ENCODE results near the gene TMEM266.

Gene TMEM266

DNA sequence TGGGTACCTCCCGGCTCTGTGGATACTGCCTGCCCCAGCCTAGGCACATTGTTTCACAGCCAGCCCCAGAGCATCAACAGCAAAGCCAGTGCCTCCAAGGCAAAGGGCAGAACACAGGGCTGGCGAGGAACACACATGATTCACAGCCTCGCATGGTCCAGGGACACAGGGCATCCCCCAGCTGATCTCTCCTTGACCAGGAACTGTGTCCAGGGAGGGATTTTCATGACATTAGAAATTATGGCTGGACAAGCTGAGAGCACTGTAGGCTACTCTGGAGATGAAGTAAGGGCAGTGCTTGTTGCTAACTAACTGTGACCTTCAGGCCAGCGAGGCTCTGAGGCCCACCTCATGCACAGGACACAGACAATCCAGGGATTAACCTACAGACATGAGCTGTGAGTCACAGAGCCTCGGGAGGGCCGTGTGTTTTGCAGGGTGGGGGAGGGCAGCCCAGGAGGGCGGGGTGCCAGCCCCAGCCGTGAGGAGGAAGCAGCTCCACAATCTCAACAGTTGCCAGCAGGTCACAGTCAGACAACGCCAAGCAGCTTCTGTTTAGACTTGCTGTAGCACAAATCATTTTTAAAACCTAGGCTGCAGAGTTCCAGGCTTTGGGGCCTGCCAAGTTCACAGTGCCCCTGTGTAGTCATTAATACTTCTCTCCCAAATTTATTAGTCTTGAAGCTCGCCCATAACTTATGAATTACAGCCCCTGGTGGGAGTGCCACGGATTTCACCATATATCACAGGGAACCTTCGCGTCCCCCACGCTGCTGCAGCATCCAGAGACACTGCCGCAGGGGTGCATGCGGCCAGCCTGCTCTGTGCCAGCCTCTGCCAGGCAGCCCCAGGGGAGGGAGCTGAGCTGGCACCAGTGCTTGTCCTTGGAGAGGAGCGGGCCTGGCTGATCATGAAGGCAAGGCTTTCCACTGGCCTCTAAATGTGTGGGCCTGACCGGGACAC, 136.8 kb downstream of the TMEM266 start:
- ChIA-PET POLR2A (interaction anchor here (0.9 to 1.3 kb wide), 2 partner anchors 115 to 140 kb away, joined by 4 to 9 read pairs; partner anchors contain the start of genes ETFA and ISL2), CTCF (interaction anchor here (0.6 to 3.8 kb wide), 7 partner anchors 11 to 671 kb away, joined by 3 to 27 read pairs (median 3); no protein-coding TSS in a partner anchor)
- no peaks in the 10 kb centered on the region for H3K9me3 ChIP-seq (ENCODE audit: control insufficient read depth, insufficient read depth, low read depth, low read length)
- TF ChIP-seq, protein P1, sequence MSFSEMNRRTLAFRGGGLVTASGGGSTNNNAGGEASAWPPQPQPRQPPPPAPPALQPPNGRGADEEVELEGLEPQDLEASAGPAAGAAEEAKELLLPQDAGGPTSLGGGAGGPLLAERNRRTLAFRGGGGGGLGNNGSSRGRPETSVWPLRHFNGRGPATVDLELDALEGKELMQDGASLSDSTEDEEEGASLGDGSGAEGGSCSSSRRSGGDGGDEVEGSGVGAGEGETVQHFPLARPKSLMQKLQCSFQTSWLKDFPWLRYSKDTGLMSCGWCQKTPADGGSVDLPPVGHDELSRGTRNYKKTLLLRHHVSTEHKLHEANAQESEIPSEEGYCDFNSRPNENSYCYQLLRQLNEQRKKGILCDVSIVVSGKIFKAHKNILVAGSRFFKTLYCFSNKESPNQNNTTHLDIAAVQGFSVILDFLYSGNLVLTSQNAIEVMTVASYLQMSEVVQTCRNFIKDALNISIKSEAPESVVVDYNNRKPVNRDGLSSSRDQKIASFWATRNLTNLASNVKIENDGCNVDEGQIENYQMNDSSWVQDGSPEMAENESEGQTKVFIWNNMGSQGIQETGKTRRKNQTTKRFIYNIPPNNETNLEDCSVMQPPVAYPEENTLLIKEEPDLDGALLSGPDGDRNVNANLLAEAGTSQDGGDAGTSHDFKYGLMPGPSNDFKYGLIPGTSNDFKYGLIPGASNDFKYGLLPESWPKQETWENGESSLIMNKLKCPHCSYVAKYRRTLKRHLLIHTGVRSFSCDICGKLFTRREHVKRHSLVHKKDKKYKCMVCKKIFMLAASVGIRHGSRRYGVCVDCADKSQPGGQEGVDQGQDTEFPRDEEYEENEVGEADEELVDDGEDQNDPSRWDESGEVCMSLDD (tag by site-specific recombination; IDR thresholded peaks at IDR 0.05), result no peak
- TF ChIP-seq KLF1 (tag by site-specific recombination; IDR thresholded peaks at IDR 0.05) (peak; percentile 55; the same call in 1 of the 2 replicates), SCRT2 (tag by site-specific recombination; IDR thresholded peaks at IDR 0.05) (0 out of 2 replicates have a peak, but pooled peaks have one; percentile 44), ZNF112 (tag by site-specific recombination; IDR thresholded peaks at IDR 0.05) (no peak), OSR2 (tag by site-specific recombination; IDR thresholded peaks at IDR 0.05) (0 out of 2 replicates have a peak, but pooled peaks have one; percentile 28), ZNF629 (tag by site-specific recombination; IDR thresholded peaks at IDR 0.05) (peak; percentile 18; the same call in 1 of the 2 replicates), GLIS2 (tag by site-specific recombination; IDR thresholded peaks at IDR 0.05) (peak; percentile 51), KLF17 (tag by site-specific recombination; IDR thresholded peaks at IDR 0.05) (peak; percentile 41; the same call in 1 of the 2 replicates), ZIC2 (tag by site-specific recombination; IDR thresholded peaks at IDR 0.05) (peak; percentile 79), FEZF1 (tag by site-specific recombination; IDR thresholded peaks at IDR 0.05) (no peak), ZNF175 (tag by site-specific recombination; IDR thresholded peaks at IDR 0.05) (no peak), GLIS1 (tag by site-specific recombination; IDR thresholded peaks at IDR 0.05) (peak; percentile 45)
- TF ChIP-seq, protein P2, sequence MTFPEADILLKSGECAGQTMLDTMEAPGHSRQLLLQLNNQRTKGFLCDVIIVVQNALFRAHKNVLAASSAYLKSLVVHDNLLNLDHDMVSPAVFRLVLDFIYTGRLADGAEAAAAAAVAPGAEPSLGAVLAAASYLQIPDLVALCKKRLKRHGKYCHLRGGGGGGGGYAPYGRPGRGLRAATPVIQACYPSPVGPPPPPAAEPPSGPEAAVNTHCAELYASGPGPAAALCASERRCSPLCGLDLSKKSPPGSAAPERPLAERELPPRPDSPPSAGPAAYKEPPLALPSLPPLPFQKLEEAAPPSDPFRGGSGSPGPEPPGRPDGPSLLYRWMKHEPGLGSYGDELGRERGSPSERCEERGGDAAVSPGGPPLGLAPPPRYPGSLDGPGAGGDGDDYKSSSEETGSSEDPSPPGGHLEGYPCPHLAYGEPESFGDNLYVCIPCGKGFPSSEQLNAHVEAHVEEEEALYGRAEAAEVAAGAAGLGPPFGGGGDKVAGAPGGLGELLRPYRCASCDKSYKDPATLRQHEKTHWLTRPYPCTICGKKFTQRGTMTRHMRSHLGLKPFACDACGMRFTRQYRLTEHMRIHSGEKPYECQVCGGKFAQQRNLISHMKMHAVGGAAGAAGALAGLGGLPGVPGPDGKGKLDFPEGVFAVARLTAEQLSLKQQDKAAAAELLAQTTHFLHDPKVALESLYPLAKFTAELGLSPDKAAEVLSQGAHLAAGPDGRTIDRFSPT (tag by site-specific recombination; IDR thresholded peaks at IDR 0.05), result peak; percentile 44; the same call in 1 of the 2 replicates
- TF ChIP-seq, protein P3, sequence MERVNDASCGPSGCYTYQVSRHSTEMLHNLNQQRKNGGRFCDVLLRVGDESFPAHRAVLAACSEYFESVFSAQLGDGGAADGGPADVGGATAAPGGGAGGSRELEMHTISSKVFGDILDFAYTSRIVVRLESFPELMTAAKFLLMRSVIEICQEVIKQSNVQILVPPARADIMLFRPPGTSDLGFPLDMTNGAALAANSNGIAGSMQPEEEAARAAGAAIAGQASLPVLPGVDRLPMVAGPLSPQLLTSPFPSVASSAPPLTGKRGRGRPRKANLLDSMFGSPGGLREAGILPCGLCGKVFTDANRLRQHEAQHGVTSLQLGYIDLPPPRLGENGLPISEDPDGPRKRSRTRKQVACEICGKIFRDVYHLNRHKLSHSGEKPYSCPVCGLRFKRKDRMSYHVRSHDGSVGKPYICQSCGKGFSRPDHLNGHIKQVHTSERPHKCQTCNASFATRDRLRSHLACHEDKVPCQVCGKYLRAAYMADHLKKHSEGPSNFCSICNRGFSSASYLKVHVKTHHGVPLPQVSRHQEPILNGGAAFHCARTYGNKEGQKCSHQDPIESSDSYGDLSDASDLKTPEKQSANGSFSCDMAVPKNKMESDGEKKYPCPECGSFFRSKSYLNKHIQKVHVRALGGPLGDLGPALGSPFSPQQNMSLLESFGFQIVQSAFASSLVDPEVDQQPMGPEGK (tag by site-specific recombination; IDR thresholded peaks at IDR 0.05), result peak; percentile 38; the same call in 1 of the 2 replicates
- TF ChIP-seq, protein P4, sequence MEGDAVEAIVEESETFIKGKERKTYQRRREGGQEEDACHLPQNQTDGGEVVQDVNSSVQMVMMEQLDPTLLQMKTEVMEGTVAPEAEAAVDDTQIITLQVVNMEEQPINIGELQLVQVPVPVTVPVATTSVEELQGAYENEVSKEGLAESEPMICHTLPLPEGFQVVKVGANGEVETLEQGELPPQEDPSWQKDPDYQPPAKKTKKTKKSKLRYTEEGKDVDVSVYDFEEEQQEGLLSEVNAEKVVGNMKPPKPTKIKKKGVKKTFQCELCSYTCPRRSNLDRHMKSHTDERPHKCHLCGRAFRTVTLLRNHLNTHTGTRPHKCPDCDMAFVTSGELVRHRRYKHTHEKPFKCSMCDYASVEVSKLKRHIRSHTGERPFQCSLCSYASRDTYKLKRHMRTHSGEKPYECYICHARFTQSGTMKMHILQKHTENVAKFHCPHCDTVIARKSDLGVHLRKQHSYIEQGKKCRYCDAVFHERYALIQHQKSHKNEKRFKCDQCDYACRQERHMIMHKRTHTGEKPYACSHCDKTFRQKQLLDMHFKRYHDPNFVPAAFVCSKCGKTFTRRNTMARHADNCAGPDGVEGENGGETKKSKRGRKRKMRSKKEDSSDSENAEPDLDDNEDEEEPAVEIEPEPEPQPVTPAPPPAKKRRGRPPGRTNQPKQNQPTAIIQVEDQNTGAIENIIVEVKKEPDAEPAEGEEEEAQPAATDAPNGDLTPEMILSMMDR (tag by site-specific recombination; IDR thresholded peaks at IDR 0.05), result no peak
- no peak overlapping the region for H3K27ac ChIP-seq (ENCODE audit: extremely low read depth, low read depth, low read length)
- no peak overlapping the region for H3K4me3 ChIP-seq (ENCODE audit: low read depth, low read length)
- peaks cover 0 to 3% of the 10 kb centered on the region in 2 experiments; a peak in 1 of 3 replicates for H3K36me3 ChIP-seq (ENCODE audit: control insufficient read depth in 2 of 2, insufficient read depth in 1 of 2, low read length in 2 of 2)
- H3K4me1 ChIP-seq (ENCODE audit: control insufficient read depth, insufficient read depth, low read length), result peaks cover 6% of the 10 kb centered on the region; the same call in 1 of the 2 replicates
